Uterus (tissue), 4 donors: ENCODE measurements around the gene MSI2. TPM values are rescaled to one million over a fixed set of nuclear protein-coding genes. Genes with fewer than 3 reads are reported as not detected.

Experiments used
- DNase-seq, 2 donors: peaks; one replicate each; pipeline ENCODE4 v3.0.0-alpha.2; 2019 to 2020
- H3K27ac ChIP-seq, 2 donors: fragments of 200-600 bp; sonication (generic); 1 replicate in 1 of 2; 2 replicates in 1 of 2; pipeline ENCODE4 v1.5.1; 2016 to 2018
- H3K27me3 ChIP-seq, 2 donors: fragments of 200-600 bp; sonication (generic); one replicate each; pipeline ENCODE4 v1.5.1; 2018 to 2019; ENCODE audit warnings: control low read depth in 1 of 2
- H3K36me3 ChIP-seq, 2 donors: fragments of 200-600 bp; sonication (generic); one replicate each; pipeline ENCODE4 v1.5.1; 2019; ENCODE audit warnings: control low read depth in 1 of 2
- H3K4me1 ChIP-seq, 2 donors: fragments of 200-600 bp; sonication (generic); one replicate each; pipeline ENCODE4 v1.5.1; 2018 to 2019; ENCODE audit warnings: control low read depth in 1 of 2
- H3K4me3 ChIP-seq, 2 donors: fragments of 200-600 bp; sonication (generic); 1 replicate in 1 of 2; 2 replicates in 1 of 2; pipeline ENCODE4 v1.5.1; 2018 to 2019; ENCODE audit warnings: mild to moderate bottlenecking in 1 of 2
- H3K9me3 ChIP-seq, 2 donors: fragments of 200-600 bp; sonication (generic); one replicate each; pipeline ENCODE4 v1.5.1; 2019; ENCODE audit warnings: control low read depth in 1 of 2
- CTCF ChIP-seq, 4 experiments: fragments of 200-600 bp in 2 of 4; fragments of 450-650 bp in 2 of 4; sonication (generic) in 2 of 4; IDR thresholded peaks; one replicate each; pipeline ENCODE4 v1.5.1; 2016 to 2019; ENCODE audit warnings: antibody characterized with exemption in 4 of 4, mild to moderate bottlenecking in 2 of 4, moderate library complexity in 1 of 4
- POLR2A ChIP-seq, 2 donors: fragments of 450-650 bp; IDR thresholded peaks; one replicate each; pipeline ENCODE4 v1.6.1; 2016; ENCODE audit warnings: antibody characterized with exemption in 2 of 2, mild to moderate bottlenecking in 1 of 2, moderate library complexity in 1 of 2
- intact Hi-C: fragments of 100-400 bp; cut with DNase I; formaldehyde crosslinking; loops from one replicate; pipeline ENCODE4 v1.15.1; 2023; ENCODE audit warnings: low total_unique reads
- total RNA-seq, 4 donors: library from RNA; depleted of rRNA in 3 of 4; stranded (reverse); fragments of >200 nt in 3 of 4; gene quantifications; one replicate each; pipeline versions ENCODE4 v1.1.0 to v1.2.4, GENCODE V29; 2014 to 2023
- donor health status: DM: yes; HTN: yes; CAD: no.

The MSI2 gene
- total RNA-seq, 4 donors from 2014 or later: 13.2 to 60.8 (median 44.5) TPM

GRCh38 chr17:57649191-57649590 is 392.9 kb downstream of the MSI2 start:
- DNase-seq: no peak
- intact Hi-C loops: no loop called here
- no peaks in the 10 kb centered on the region for H3K27me3 ChIP-seq
- H3K27ac ChIP-seq: no peak overlapping the region
- no peak overlapping the region for H3K4me3 ChIP-seq
- no peaks in the 10 kb centered on the region for H3K9me3 ChIP-seq
- H3K4me1 ChIP-seq: no peaks in the 10 kb centered on the region
- H3K36me3 ChIP-seq: no peaks in the 10 kb centered on the region
- no peak for TF ChIP-seq CTCF (IDR thresholded peaks at IDR 0.05)
- TF ChIP-seq POLR2A (IDR thresholded peaks at IDR 0.05): no peak

GRCh38 chr17:57649731-57650484 is 393.6 kb downstream of the MSI2 start:
- no peak overlapping the region for H3K4me3 ChIP-seq
- TF ChIP-seq CTCF (IDR thresholded peaks at IDR 0.05) (no peak), POLR2A (IDR thresholded peaks at IDR 0.05) (no peak)
- no peak for DNase-seq
- H3K36me3 ChIP-seq: no peaks in the 10 kb centered on the region
- H3K27ac ChIP-seq: no peak overlapping the region
- no peaks in the 10 kb centered on the region for H3K4me1 ChIP-seq
- no peaks in the 10 kb centered on the region for H3K27me3 ChIP-seq
- H3K9me3 ChIP-seq: no peaks in the 10 kb centered on the region
- intact Hi-C loops: no loop called here

- Histone ChIP-seq H3K4me1 (no peaks in the 10 kb centered on the region), H3K4me3 (no peak overlapping the region), H3K9me3 (no peaks in the 10 kb centered on the region), H3K27me3 (no peaks in the 10 kb centered on the region), H3K36me3 (no peaks in the 10 kb centered on the region), H3K27ac (no peak overlapping the region)
- intact Hi-C loops: no loop called here
- no peak for DNase-seq
- TF ChIP-seq POLR2A (IDR thresholded peaks at IDR 0.05): no peak
- TF ChIP-seq CTCF (IDR thresholded peaks at IDR 0.05): no peak
These were observed 394.2 kb downstream of the MSI2 start for GRCh38 chr17:57650548-57650947.

- DNase-seq: no peak
- Histone ChIP-seq H3K9me3 (no peaks in the 10 kb centered on the region), H3K36me3 (no peaks in the 10 kb centered on the region), H3K4me3 (no peak overlapping the region), H3K27ac (no peak overlapping the region), H3K4me1 (no peaks in the 10 kb centered on the region), H3K27me3 (no peaks in the 10 kb centered on the region)
- intact Hi-C loops: no loop called here
- TF ChIP-seq POLR2A (IDR thresholded peaks at IDR 0.05) (no peak), CTCF (IDR thresholded peaks at IDR 0.05) (no peak)
These were observed 395.1 kb downstream of the MSI2 start for GRCh38 chr17:57651451-57651850.

- no peak overlapping the region for H3K27ac ChIP-seq
- no peak for DNase-seq
- H3K36me3 ChIP-seq: no peaks in the 10 kb centered on the region
- H3K27me3 ChIP-seq: no peaks in the 10 kb centered on the region
- no peaks in the 10 kb centered on the region for H3K4me1 ChIP-seq
- intact Hi-C loops: no loop called here
- H3K9me3 ChIP-seq: no peaks in the 10 kb centered on the region
- TF ChIP-seq CTCF (IDR thresholded peaks at IDR 0.05) (no peak), POLR2A (IDR thresholded peaks at IDR 0.05) (no peak)
- no peak overlapping the region for H3K4me3 ChIP-seq
These were observed 395.7 kb downstream of the MSI2 start for GRCh38 chr17:57651996-57652395.
